Mesendoderm (in vitro differentiated cells): ENCODE results near the gene CHRD.

Source experiments
- DNase-seq: peaks from one replicate; pipeline ENCODE4 v3.0.0; 2013
- H2AK5ac ChIP-seq: 2 replicates; pipeline ENCODE4 v1.6.1; 2013; ENCODE audit warnings: low read length, inconsistent platforms
- H2BK120ac ChIP-seq: 2 replicates; pipeline ENCODE4 v1.6.1; 2013; ENCODE audit warnings: low read depth, mild to moderate bottlenecking, low read length, moderate library complexity, mixed read lengths
- H2BK15ac ChIP-seq: replicated peaks from 2 replicates; pipeline ENCODE4 v1.6.1; 2013; ENCODE audit warnings: low read depth, mild to moderate bottlenecking, moderate library complexity
- H2BK5ac ChIP-seq: 2 replicates; pipeline ENCODE4 v1.6.1; 2013; ENCODE audit warnings: low read length, inconsistent platforms
- H3K18ac ChIP-seq: 2 replicates; pipeline ENCODE4 v1.6.1; 2013; ENCODE audit warnings: mild to moderate bottlenecking, low read length, mixed read lengths
- H3K23ac ChIP-seq: one replicate; pipeline ENCODE4 v1.6.1; 2013; ENCODE audit warnings: low read length
- H3K27ac ChIP-seq: 2 replicates; pipeline ENCODE4 v1.5.1; 2013; ENCODE audit warnings: low read depth, mild to moderate bottlenecking, inconsistent platforms, low read length, moderate library complexity
- H3K27me3 ChIP-seq: 2 replicates; pipeline ENCODE4 v1.6.1; 2013; ENCODE audit warnings: low read length, control low read depth, mild to moderate bottlenecking, inconsistent platforms; ENCODE audit not compliant: insufficient read depth, poor library complexity
- H3K36me3 ChIP-seq: 2 replicates; pipeline ENCODE4 v1.6.1; 2013; ENCODE audit warnings: low read length, inconsistent platforms; ENCODE audit not compliant: control insufficient read depth, insufficient read depth
- H3K4ac ChIP-seq: one replicate; pipeline ENCODE4 v1.6.1; 2013; ENCODE audit warnings: low read depth, mild to moderate bottlenecking, low read length, moderate library complexity
- H3K4me1 ChIP-seq: 2 replicates; pipeline ENCODE4 v1.6.1; 2013; ENCODE audit warnings: low read depth, low read length, inconsistent platforms; ENCODE audit not compliant: control insufficient read depth
- H3K4me2 ChIP-seq: 2 replicates; pipeline ENCODE4 v1.6.1; 2013; ENCODE audit warnings: low read length
- H3K4me3 ChIP-seq: 2 replicates; pipeline ENCODE4 v1.5.1; 2013; ENCODE audit warnings: mild to moderate bottlenecking, low read length
- H3K56ac ChIP-seq: one replicate; pipeline ENCODE4 v1.6.1; 2013; ENCODE audit warnings: low read length
- H3K79me1 ChIP-seq: 2 replicates; pipeline ENCODE4 v1.6.1; 2013; ENCODE audit warnings: low read length, inconsistent platforms
- H3K79me2 ChIP-seq: 2 replicates; pipeline ENCODE4 v1.6.1; 2013; ENCODE audit warnings: mild to moderate bottlenecking, low read length; ENCODE audit not compliant: control insufficient read depth, insufficient read depth
- H3K9ac ChIP-seq: 2 replicates; pipeline ENCODE4 v1.6.1; 2013; ENCODE audit warnings: low read length, inconsistent platforms
- H4K5ac ChIP-seq: one replicate; pipeline ENCODE4 v1.6.1; 2013; ENCODE audit warnings: low read length
- H4K8ac ChIP-seq: one replicate; pipeline ENCODE4 v1.6.1; 2013; ENCODE audit warnings: low read depth, mild to moderate bottlenecking, control low read depth, low read length, moderate library complexity
- WGBS: extraction: QIAGEN DNeasy Blood & Tissue Kit; methylation state at CpG from one replicate; pipeline ENCODE4 v1.1.7; 2013; ENCODE audit warnings: low lambda C conversion rate, missing lambda C conversion rate; ENCODE audit not compliant: insufficient coverage; ENCODE audit errors: extremely low coverage; 5-methylcytosine and 5-hydroxymethylcytosine counted together

CHRD gene

GRCh38 chr3:184368586-184369183 lies 11.2 kb upstream of the CHRD start:
- H3K27ac ChIP-seq = no peak overlapping the region
- no CpG with 5 or more reads among the region's 3 CpGs for WGBS
- no peak overlapping the region for H2BK5ac ChIP-seq

GRCh38 chr3:184371570-184372018 lies 8.3 kb upstream of the CHRD start:
- peaks cover 3% of the 10 kb centered on the region for H3K4me1 ChIP-seq
- no peak overlapping the region for H3K23ac ChIP-seq
- no peak overlapping the region for H3K4ac ChIP-seq
- peak; percentile 93 for DNase-seq
- no peak overlapping the region for H3K27ac ChIP-seq
- peaks cover 2% of the 10 kb centered on the region for H3K79me1 ChIP-seq
- WGBS = no CpG with 5 or more reads among the region's 5 CpGs
- no peak overlapping the region for H3K9ac ChIP-seq
- no peak overlapping the region for H3K4me2 ChIP-seq
- no peak overlapping the region for H3K4me3 ChIP-seq
- no peak overlapping the region for H4K8ac ChIP-seq
- H2BK5ac ChIP-seq = no peak overlapping the region
- no peak overlapping the region for H2BK120ac ChIP-seq
- H3K36me3 ChIP-seq = peaks cover 8% of the 10 kb centered on the region
- H3K18ac ChIP-seq = no peak overlapping the region
- no peak overlapping the region for H3K56ac ChIP-seq
- no peak overlapping the region for H2BK15ac ChIP-seq
- no peaks in the 10 kb centered on the region for H3K79me2 ChIP-seq
- no peaks in the 10 kb centered on the region for H3K27me3 ChIP-seq
- no peak overlapping the region for H4K5ac ChIP-seq
- H2AK5ac ChIP-seq = no peak overlapping the region

More at GRCh38 chr3:184368586-184369183, 11.2 kb upstream of the CHRD start:
- no peak overlapping the region for H2AK5ac ChIP-seq
- H3K4me3 ChIP-seq = no peak overlapping the region
- peaks cover 3% of the 10 kb centered on the region for H3K4me1 ChIP-seq
- no peak for DNase-seq
- no peak overlapping the region for H3K4me2 ChIP-seq
- H3K36me3 ChIP-seq = peaks cover 10% of the 10 kb centered on the region
- no peak overlapping the region for H4K8ac ChIP-seq
- H3K18ac ChIP-seq = no peak overlapping the region
- no peak overlapping the region for H3K23ac ChIP-seq
- H3K9ac ChIP-seq = no peak overlapping the region
- H3K4ac ChIP-seq = no peak overlapping the region
- no peak overlapping the region for H2BK120ac ChIP-seq
- peaks cover 7% of the 10 kb centered on the region for H3K79me2 ChIP-seq
- H3K27me3 ChIP-seq = no peaks in the 10 kb centered on the region
- H2BK15ac ChIP-seq = no peak overlapping the region
- H4K5ac ChIP-seq = no peak overlapping the region
- H3K56ac ChIP-seq = peak overlapping the region; percentile 15
- peaks cover 6% of the 10 kb centered on the region for H3K79me1 ChIP-seq

- peak overlapping the region; percentile 34 for H3K56ac ChIP-seq
- no peaks in the 10 kb centered on the region for H3K79me1 ChIP-seq
- no peak overlapping the region for H3K23ac ChIP-seq
- no peak overlapping the region for H4K8ac ChIP-seq
- H3K36me3 ChIP-seq = peaks cover 5% of the 10 kb centered on the region
- H4K5ac ChIP-seq = no peak overlapping the region
- no peak overlapping the region for H2BK120ac ChIP-seq
- H3K4me1 ChIP-seq = peaks cover 3% of the 10 kb centered on the region
- no peaks in the 10 kb centered on the region for H3K79me2 ChIP-seq
- H3K4me2 ChIP-seq = no peak overlapping the region
- no peak overlapping the region for H3K18ac ChIP-seq
- H3K27me3 ChIP-seq = no peaks in the 10 kb centered on the region
- no peak overlapping the region for H3K9ac ChIP-seq
- no peak overlapping the region for H2AK5ac ChIP-seq
- H3K4ac ChIP-seq = no peak overlapping the region
- WGBS = no CpG with 5 or more reads among the region's 8 CpGs
- H3K4me3 ChIP-seq = no peak overlapping the region
- no peak overlapping the region for H2BK15ac ChIP-seq
- no peak for DNase-seq
- H3K27ac ChIP-seq = no peak overlapping the region
- H2BK5ac ChIP-seq = no peak overlapping the region
Observed at GRCh38 chr3:184372296-184372821, 7.5 kb upstream of the CHRD start.

DNA sequence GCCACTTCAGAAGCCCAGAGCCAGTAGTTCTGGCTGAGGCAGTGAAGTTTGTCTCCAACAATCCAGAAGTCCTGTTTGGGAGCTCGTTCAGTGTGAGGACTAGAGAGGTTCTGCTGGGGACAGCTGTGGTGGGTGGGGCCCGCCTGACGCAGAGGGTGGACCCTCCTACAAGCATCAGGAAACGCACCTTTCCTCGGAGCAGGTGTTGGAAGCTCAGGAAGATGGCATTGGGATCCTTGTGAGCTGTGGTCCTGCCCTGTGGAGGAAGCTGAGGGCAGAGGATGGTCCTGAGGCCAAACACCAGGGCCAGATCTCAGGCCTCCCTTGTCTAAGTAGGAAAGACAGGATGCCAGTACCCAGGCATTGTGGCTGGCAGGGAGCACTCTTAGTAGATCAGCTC lies 6.9 kb upstream of the CHRD start:
- no peaks in the 10 kb centered on the region for H3K79me1 ChIP-seq
- H3K4me2 ChIP-seq = no peak overlapping the region
- H4K5ac ChIP-seq = no peak overlapping the region
- H2BK120ac ChIP-seq = no peak overlapping the region
- no peak overlapping the region for H3K9ac ChIP-seq
- no peaks in the 10 kb centered on the region for H3K79me2 ChIP-seq
- H3K56ac ChIP-seq = no peak overlapping the region
- peaks cover 3% of the 10 kb centered on the region for H3K36me3 ChIP-seq
- no peak overlapping the region for H3K18ac ChIP-seq
- H3K27ac ChIP-seq = no peak overlapping the region
- no peak overlapping the region for H4K8ac ChIP-seq
- H3K27me3 ChIP-seq = no peaks in the 10 kb centered on the region
- H2BK15ac ChIP-seq = no peak overlapping the region
- H3K4me3 ChIP-seq = no peak overlapping the region
- no peak overlapping the region for H2BK5ac ChIP-seq
- H3K23ac ChIP-seq = no peak overlapping the region
- DNase-seq = no peak
- WGBS = no CpG with 5 or more reads among the region's 5 CpGs
- H2AK5ac ChIP-seq = no peak overlapping the region
- no peak overlapping the region for H3K4ac ChIP-seq
- peaks cover 3% of the 10 kb centered on the region for H3K4me1 ChIP-seq

GRCh38 chr3:184373422-184373821 lies 6.4 kb upstream of the CHRD start:
- no peak overlapping the region for H3K18ac ChIP-seq
- H3K36me3 ChIP-seq = no peaks in the 10 kb centered on the region
- H2BK15ac ChIP-seq = no peak overlapping the region
- H4K5ac ChIP-seq = no peak overlapping the region
- H3K27me3 ChIP-seq = no peaks in the 10 kb centered on the region
- H3K23ac ChIP-seq = no peak overlapping the region
- H3K4me1 ChIP-seq = peaks cover 3% of the 10 kb centered on the region
- no peak overlapping the region for H2BK120ac ChIP-seq
- H3K79me2 ChIP-seq = no peaks in the 10 kb centered on the region
- no peak overlapping the region for H3K9ac ChIP-seq
- no CpG with 5 or more reads among the region's 6 CpGs for WGBS
- no peak overlapping the region for H2BK5ac ChIP-seq
- no peak for DNase-seq
- H3K4ac ChIP-seq = no peak overlapping the region
- no peak overlapping the region for H3K56ac ChIP-seq
- H2AK5ac ChIP-seq = no peak overlapping the region
- no peak overlapping the region for H3K4me2 ChIP-seq
- H3K27ac ChIP-seq = no peak overlapping the region
- no peak overlapping the region for H4K8ac ChIP-seq
- H3K79me1 ChIP-seq = no peaks in the 10 kb centered on the region
- H3K4me3 ChIP-seq = no peak overlapping the region
